Neural cell (in vitro differentiated cells): ENCODE measurements around the gene KDM4B. TPM values are rescaled to one million over a fixed set of nuclear protein-coding genes. Genes with fewer than 3 reads are reported as not detected.
A peak's percentile ranks its signal among the peaks of the same experiment; 100 is the strongest.

Experiments
- H2AFZ ChIP-seq: fragments of 200-600, 300-800 bp; sonication (generic), shearing (Covaris generic); 2 replicates; pipeline ENCODE4 v1.6.0; 2014; ENCODE audit warnings: low read depth, mild to moderate bottlenecking, antibody characterized with exemption, low read length, moderate library complexity
- H3F3A ChIP-seq: fragments of 200-600 bp; shearing (Covaris generic); 2 replicates; pipeline ENCODE4 v1.6.1; 2016; ENCODE audit warnings: mild to moderate bottlenecking, moderate library complexity, mixed read lengths, antibody characterized with exemption, low read length; ENCODE audit not compliant: insufficient read depth, poor library complexity, severe bottlenecking
- H3K27ac ChIP-seq: fragments of 200-600, 300-800 bp; sonication (generic), shearing (Covaris generic); 2 replicates; pipeline ENCODE4 v1.5.1; 2014; ENCODE audit warnings: mild to moderate bottlenecking, low read length, moderate library complexity
- H3K27me3 ChIP-seq: fragments of 300-800, 200-600 bp; sonication (generic), shearing (Covaris generic); 2 replicates; pipeline ENCODE4 v1.6.0; 2014; ENCODE audit warnings: mild to moderate bottlenecking, low read depth, low read length, moderate library complexity; ENCODE audit not compliant: insufficient read depth
- H3K36me3 ChIP-seq: fragments of 300-800, 200-600 bp; sonication (generic), shearing (Covaris generic); 2 replicates; pipeline ENCODE4 v1.5.1; 2014; ENCODE audit warnings: mild to moderate bottlenecking, antibody characterized with exemption, low read length, moderate library complexity; ENCODE audit not compliant: insufficient read depth
- H3K4me2 ChIP-seq: fragments of 300-800, 200-600 bp; sonication (generic), shearing (Covaris generic); 2 replicates; pipeline ENCODE4 v1.6.0; 2014; ENCODE audit warnings: mild to moderate bottlenecking, low read length
- H3K4me3 ChIP-seq: fragments of 300-800, 200-600 bp; sonication (generic), shearing (Covaris generic); 2 replicates; pipeline ENCODE4 v1.5.1; 2014; ENCODE audit warnings: mild to moderate bottlenecking, low read length, moderate library complexity
- H3K79me2 ChIP-seq: fragments of 200-600 bp; shearing (Covaris generic); replicated peaks from 2 replicates; pipeline ENCODE4 v1.6.0; 2014; ENCODE audit warnings: mild to moderate bottlenecking, low read length, moderate library complexity; ENCODE audit not compliant: insufficient read depth
- H3K9ac ChIP-seq: fragments of 300-800, 200-600 bp; sonication (generic), shearing (Covaris generic); 2 replicates; pipeline ENCODE4 v1.6.1; 2016; ENCODE audit warnings: mild to moderate bottlenecking, low read length, mixed read lengths
- H3K9me2 ChIP-seq: fragments of 200-600 bp; shearing (Covaris generic); 2 replicates; pipeline ENCODE4 v1.6.1; 2016; ENCODE audit warnings: mild to moderate bottlenecking, low read length, mixed read lengths; ENCODE audit not compliant: insufficient read depth
- H3K9me3 ChIP-seq: fragments of 200-600, 300-800 bp; sonication (generic), shearing (Covaris generic); 2 replicates; pipeline ENCODE4 v1.6.1; 2016; ENCODE audit warnings: mild to moderate bottlenecking, mixed run types, low read length, moderate library complexity, mixed read lengths
- H4K20me1 ChIP-seq: fragments of 200-600 bp; shearing (Covaris generic); 2 replicates; pipeline ENCODE4 v1.6.1; 2016; ENCODE audit warnings: mild to moderate bottlenecking, mixed run types; ENCODE audit not compliant: insufficient read depth
- EP300 ChIP-seq: fragments of 450-650 bp; conservative IDR thresholded peaks from 2 replicates; pipeline ENCODE4 v1.6.1; 2014; ENCODE audit warnings: antibody characterized with exemption, mild to moderate bottlenecking, moderate library complexity; ENCODE audit not compliant: poor library complexity, severe bottlenecking
- EZH2 ChIP-seq: fragments of 200-600, 300-800 bp; shearing (Covaris generic), sonication (generic); IDR thresholded peaks from 2 replicates; pipeline ENCODE4 v1.6.1; 2014; ENCODE audit warnings: antibody characterized with exemption, low read length, borderline replicate concordance, mild to moderate bottlenecking; ENCODE audit not compliant: insufficient read depth, poor library complexity, severe bottlenecking
- MXI1 ChIP-seq: fragments of 450-650 bp; conservative IDR thresholded peaks from 2 replicates; pipeline ENCODE4 v1.6.1; 2014; ENCODE audit warnings: antibody characterized with exemption, mild to moderate bottlenecking; ENCODE audit not compliant: poor library complexity, severe bottlenecking
- POLR2AphosphoS5 ChIP-seq: IDR thresholded peaks from 2 replicates; pipeline ENCODE4 v1.6.1; 2012
- RAD21 ChIP-seq: fragments of 450-650 bp; conservative IDR thresholded peaks from 2 replicates; pipeline ENCODE4 v1.6.1; 2014; ENCODE audit warnings: antibody characterized with exemption, mild to moderate bottlenecking, moderate library complexity
- SMC3 ChIP-seq: fragments of 450-650 bp; conservative IDR thresholded peaks from 2 replicates; pipeline ENCODE4 v1.6.1; 2014; ENCODE audit warnings: antibody characterized with exemption, mild to moderate bottlenecking, moderate library complexity; ENCODE audit not compliant: poor library complexity
- TAF1 ChIP-seq: IDR thresholded peaks from 2 replicates; pipeline ENCODE4 v1.6.1; 2012; ENCODE audit warnings: low read depth
- polyA plus RNA-seq: library from polyadenylated mRNA; depleted of rRNA; stranded (reverse); fragments of >200 nt; gene quantifications from 2 replicates; pipeline ENCODE4 v1.2.3, GENCODE V29; 2014
- TF ChIP-seq, protein P1 (sequence below): fragments of 450-650 bp; IDR thresholded peaks from 2 replicates; pipeline ENCODE4 v1.5.1; 2014; ENCODE audit warnings: antibody characterized with exemption, mild to moderate bottlenecking, moderate library complexity; ENCODE audit not compliant: poor library complexity, severe bottlenecking
- TF ChIP-seq, protein P2 (sequence below): IDR thresholded peaks from 2 replicates; pipeline ENCODE4 v1.6.1; 2012; ENCODE audit warnings: borderline replicate concordance

Gene KDM4B
- polyA plus RNA-seq, 1 donor from 2014 or later = 19.1 TPM

- H2AFZ ChIP-seq = no peak overlapping the region
- H3K4me2 ChIP-seq = no peak overlapping the region
- no peak overlapping the region for H3K9ac ChIP-seq
- H3K27ac ChIP-seq = no peak overlapping the region
- no peaks in the 10 kb centered on the region for H3K36me3 ChIP-seq
- H3K4me3 ChIP-seq = no peak overlapping the region
- H4K20me1 ChIP-seq = peaks cover 6% of the 10 kb centered on the region
- H3F3A ChIP-seq = no peaks in the 10 kb centered on the region
- no peaks in the 10 kb centered on the region for H3K9me3 ChIP-seq
- no peak for TF ChIP-seq MXI1
- TF ChIP-seq, protein P1, sequence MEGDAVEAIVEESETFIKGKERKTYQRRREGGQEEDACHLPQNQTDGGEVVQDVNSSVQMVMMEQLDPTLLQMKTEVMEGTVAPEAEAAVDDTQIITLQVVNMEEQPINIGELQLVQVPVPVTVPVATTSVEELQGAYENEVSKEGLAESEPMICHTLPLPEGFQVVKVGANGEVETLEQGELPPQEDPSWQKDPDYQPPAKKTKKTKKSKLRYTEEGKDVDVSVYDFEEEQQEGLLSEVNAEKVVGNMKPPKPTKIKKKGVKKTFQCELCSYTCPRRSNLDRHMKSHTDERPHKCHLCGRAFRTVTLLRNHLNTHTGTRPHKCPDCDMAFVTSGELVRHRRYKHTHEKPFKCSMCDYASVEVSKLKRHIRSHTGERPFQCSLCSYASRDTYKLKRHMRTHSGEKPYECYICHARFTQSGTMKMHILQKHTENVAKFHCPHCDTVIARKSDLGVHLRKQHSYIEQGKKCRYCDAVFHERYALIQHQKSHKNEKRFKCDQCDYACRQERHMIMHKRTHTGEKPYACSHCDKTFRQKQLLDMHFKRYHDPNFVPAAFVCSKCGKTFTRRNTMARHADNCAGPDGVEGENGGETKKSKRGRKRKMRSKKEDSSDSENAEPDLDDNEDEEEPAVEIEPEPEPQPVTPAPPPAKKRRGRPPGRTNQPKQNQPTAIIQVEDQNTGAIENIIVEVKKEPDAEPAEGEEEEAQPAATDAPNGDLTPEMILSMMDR = no peak
- no peak for TF ChIP-seq EZH2
- no peak for TF ChIP-seq POLR2AphosphoS5
- TF ChIP-seq, protein P2, sequence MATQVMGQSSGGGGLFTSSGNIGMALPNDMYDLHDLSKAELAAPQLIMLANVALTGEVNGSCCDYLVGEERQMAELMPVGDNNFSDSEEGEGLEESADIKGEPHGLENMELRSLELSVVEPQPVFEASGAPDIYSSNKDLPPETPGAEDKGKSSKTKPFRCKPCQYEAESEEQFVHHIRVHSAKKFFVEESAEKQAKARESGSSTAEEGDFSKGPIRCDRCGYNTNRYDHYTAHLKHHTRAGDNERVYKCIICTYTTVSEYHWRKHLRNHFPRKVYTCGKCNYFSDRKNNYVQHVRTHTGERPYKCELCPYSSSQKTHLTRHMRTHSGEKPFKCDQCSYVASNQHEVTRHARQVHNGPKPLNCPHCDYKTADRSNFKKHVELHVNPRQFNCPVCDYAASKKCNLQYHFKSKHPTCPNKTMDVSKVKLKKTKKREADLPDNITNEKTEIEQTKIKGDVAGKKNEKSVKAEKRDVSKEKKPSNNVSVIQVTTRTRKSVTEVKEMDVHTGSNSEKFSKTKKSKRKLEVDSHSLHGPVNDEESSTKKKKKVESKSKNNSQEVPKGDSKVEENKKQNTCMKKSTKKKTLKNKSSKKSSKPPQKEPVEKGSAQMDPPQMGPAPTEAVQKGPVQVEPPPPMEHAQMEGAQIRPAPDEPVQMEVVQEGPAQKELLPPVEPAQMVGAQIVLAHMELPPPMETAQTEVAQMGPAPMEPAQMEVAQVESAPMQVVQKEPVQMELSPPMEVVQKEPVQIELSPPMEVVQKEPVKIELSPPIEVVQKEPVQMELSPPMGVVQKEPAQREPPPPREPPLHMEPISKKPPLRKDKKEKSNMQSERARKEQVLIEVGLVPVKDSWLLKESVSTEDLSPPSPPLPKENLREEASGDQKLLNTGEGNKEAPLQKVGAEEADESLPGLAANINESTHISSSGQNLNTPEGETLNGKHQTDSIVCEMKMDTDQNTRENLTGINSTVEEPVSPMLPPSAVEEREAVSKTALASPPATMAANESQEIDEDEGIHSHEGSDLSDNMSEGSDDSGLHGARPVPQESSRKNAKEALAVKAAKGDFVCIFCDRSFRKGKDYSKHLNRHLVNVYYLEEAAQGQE = no peak
- no peak for TF ChIP-seq EP300
- no peak for TF ChIP-seq RAD21
- no peak for TF ChIP-seq TAF1
- no peak for TF ChIP-seq SMC3
- no peaks in the 10 kb centered on the region for H3K27me3 ChIP-seq
- H3K9me2 ChIP-seq = no peaks in the 10 kb centered on the region
- H3K79me2 ChIP-seq = peaks cover 23% of the 10 kb centered on the region
Observed at GRCh38 chr19:5030136-5030820, 61.4 kb downstream of the KDM4B start.

- TF ChIP-seq EP300 = no peak
- TF ChIP-seq RAD21 = no peak
- TF ChIP-seq, protein P1 = no peak
- TF ChIP-seq MXI1 = no peak
- TF ChIP-seq EZH2 = no peak
- TF ChIP-seq, protein P2 = no peak
- no peak for TF ChIP-seq SMC3
- no peaks in the 10 kb centered on the region for H3K27me3 ChIP-seq
- H3F3A ChIP-seq = no peaks in the 10 kb centered on the region
- H3K9me2 ChIP-seq = no peaks in the 10 kb centered on the region
- H3K4me2 ChIP-seq = no peak overlapping the region
- no peaks in the 10 kb centered on the region for H3K36me3 ChIP-seq
- H3K4me3 ChIP-seq = no peak overlapping the region
- no peak overlapping the region for H2AFZ ChIP-seq
- peak overlapping the region; percentile 44 for H3K9ac ChIP-seq
- peaks cover 23% of the 10 kb centered on the region for H3K79me2 ChIP-seq
- peaks cover 6% of the 10 kb centered on the region for H4K20me1 ChIP-seq
- no peak overlapping the region for H3K27ac ChIP-seq
- no peaks in the 10 kb centered on the region for H3K9me3 ChIP-seq
Observed at GRCh38 chr19:5030822-5031221, 61.9 kb downstream of the KDM4B start.
